WI38 (cell line): ENCODE measurements around the gene CORIN.
A peak's percentile ranks its signal among the peaks of the same experiment; 100 is the strongest.

ENCODE experiments used
- H3K4me3 ChIP-seq: 2 replicates; pipeline ENCODE4 v1.5.1; 2011; ENCODE audit warnings: low read depth, mild to moderate bottlenecking, control low read depth, low read length
- TF ChIP-seq, protein P1 (sequence below): IDR thresholded peaks from 2 replicates; pipeline ENCODE4 v1.5.1; 2012; ENCODE audit warnings: low read depth, mild to moderate bottlenecking, control low read depth, low read length

Gene CORIN

DNA sequence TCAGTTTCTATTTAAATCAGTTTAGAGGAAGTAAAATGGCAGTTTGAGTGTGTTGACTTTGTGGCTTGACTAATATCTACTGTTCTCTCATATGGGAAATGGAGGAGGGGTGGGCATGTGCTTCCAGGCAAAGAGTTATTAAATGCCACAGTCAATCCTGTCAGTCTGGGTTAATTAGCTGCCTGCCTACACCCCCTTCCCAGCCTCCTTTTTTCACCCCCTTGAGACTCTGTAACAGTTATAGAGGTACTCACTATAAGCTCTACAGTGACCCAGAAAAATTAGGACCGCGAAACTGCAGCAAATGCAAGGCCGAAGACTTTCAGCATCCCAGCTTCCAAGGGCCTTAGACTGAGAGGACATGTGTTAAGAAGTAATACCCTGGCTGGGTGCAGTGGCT is 165.2 kb downstream of the CORIN start:
- H3K4me3 ChIP-seq: no peak overlapping the region
- TF ChIP-seq, protein P1, sequence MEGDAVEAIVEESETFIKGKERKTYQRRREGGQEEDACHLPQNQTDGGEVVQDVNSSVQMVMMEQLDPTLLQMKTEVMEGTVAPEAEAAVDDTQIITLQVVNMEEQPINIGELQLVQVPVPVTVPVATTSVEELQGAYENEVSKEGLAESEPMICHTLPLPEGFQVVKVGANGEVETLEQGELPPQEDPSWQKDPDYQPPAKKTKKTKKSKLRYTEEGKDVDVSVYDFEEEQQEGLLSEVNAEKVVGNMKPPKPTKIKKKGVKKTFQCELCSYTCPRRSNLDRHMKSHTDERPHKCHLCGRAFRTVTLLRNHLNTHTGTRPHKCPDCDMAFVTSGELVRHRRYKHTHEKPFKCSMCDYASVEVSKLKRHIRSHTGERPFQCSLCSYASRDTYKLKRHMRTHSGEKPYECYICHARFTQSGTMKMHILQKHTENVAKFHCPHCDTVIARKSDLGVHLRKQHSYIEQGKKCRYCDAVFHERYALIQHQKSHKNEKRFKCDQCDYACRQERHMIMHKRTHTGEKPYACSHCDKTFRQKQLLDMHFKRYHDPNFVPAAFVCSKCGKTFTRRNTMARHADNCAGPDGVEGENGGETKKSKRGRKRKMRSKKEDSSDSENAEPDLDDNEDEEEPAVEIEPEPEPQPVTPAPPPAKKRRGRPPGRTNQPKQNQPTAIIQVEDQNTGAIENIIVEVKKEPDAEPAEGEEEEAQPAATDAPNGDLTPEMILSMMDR: no peak

DNA sequence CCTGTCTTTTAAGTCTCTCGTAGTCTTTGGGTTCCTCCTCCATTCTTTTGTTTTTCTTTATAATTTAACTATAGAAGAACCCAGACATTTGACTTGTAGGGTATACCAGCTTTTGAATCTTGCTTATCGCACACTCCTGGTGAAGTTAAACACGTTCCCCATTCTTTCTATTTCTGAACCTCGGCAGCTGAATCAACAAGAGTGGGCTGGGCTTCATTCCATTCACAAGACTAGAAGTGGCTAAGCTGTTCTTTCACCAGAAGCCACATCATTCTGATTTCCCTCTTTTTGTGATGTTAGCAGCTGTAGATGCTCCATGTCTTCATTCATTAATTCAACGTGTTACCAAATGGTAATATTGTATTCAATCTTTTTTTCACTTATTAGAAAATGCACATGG is 167.9 kb downstream of the CORIN start:
- no peak overlapping the region for H3K4me3 ChIP-seq
- TF ChIP-seq, protein P1: no peak

DNA sequence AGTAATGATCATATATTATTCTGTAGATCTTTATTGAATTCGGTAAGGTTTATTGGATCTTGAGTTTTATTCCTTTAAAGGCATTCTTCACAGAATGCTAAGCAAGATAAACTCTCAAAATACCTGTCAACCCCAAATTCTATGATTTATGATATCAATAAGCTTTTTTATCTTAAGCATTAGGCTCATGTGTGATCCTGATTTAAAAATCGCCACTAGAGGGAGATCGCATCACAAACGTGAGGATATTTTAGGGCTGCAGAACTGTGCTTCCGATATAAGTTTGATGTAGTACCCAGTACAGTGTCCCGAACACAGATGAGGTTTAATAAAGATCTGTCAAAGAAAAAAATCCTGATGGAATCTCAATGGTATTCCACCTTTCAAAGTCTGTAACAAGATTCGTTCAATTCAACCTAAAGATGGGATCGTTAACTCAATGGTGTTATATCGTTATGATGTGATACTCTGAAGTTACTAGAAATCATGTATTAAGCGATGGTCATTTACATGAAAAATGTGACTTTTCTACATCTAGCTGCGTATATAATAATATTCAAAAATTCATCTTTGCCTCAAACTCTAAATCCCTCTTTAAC is 169.0 kb downstream of the CORIN start:
- TF ChIP-seq, protein P1: peak; percentile 64
- no peak overlapping the region for H3K4me3 ChIP-seq

DNA sequence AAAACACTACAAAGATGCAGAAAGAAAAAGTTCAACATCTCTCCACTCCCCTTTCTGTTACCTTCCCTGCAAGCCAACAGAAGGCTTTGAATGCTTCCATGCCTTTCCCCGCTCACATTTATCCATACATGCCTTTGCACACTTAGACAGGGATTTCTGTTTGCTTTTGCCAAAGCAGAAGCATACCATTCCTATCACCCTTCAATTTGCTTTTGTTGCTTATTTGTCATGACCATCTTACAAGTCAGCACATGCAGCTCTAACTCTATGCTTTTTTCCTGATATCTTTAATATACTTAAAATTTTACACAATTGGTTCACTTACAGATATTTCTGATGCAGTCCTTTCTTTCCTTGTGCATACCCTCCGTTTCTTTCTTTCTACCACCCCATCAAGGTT is 169.6 kb downstream of the CORIN start:
- TF ChIP-seq, protein P1: no peak
- no peak overlapping the region for H3K4me3 ChIP-seq

DNA sequence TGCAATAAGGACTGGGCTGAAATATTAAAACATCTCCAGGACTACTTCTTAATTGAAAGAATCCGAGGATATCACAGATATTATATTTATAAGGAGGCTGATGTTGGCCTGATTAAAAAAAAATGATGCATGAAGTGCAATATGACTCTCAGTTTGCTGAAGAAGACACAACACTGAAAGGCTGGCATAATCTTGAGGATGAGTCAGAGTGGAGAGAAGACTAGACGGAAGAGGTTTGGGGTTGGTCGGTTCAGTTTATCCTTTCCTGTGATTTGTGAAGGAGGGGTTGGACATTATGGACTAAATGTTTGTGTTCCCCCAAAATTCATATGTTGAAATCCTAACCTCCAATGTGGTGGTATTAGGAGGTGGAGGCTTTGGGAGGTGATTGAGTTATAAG is 170.3 kb downstream of the CORIN start:
- no peak overlapping the region for H3K4me3 ChIP-seq
- TF ChIP-seq, protein P1: no peak

DNA sequence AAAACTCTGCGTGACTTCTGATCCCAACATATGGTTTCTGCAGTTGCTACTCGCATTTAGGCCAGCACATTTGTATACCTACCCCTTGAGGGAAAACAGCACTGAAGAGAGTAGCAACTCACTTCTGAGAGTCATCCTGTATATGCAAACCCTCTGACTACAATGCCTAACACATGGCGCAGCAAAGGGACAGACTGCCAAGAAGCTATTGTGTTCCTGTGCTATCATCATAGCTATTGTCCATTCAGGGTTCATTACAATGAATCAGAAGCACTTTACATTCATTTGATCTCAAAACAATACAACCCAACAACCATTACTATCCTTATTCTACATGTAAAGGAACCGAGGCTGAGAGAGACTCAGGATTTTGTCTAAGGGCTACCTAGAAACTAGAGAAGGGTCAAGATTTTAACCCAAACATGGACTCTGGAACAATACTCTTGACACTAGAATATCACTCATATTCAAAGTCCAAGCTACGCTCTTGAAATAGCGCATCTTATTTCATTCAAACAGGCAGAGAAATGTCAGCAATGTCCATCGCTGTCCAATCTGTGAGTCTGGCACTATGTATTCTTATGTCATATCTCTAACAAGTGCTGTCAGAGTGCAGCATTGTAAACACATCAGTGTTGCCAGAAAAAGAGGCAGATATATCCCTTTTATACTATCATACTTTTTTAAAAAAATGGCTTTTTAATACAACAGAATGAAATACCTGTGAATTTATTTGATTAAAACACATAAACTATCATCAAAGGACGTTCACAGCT is 173.6 kb downstream of the CORIN start:
- TF ChIP-seq, protein P1: no peak
- no peak overlapping the region for H3K4me3 ChIP-seq

DNA sequence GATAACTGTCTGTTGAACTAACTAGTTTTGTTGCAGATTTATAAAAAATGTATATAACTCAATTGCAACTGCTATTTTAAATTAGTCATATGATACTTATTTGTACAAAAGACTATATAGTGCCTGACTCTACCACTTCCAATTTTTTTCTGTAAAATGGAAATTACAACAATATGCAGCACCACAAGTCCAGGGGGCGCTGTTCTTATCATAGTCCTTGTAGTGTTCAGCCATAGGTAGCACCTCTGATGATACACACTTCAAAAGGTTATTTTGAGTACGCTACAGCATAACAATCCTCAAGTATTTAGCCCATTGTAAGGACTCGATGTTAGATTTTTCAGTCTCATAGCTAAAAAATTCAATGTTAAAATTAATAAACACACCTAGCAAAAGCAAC is 174.9 kb downstream of the CORIN start:
- H3K4me3 ChIP-seq: no peak overlapping the region
- TF ChIP-seq, protein P1: no peak; the same call in 1 of the 2 replicates
